Body of pancreas (tissue), 4 donors: ENCODE measurements around the gene IGSF3.

Experiments used
- CTCF ChIP-seq, 7 experiments: fragments of 450-650 bp in 4 of 7; fragments of 200-600 bp in 3 of 7; sonication (generic) in 3 of 7; IDR thresholded peaks; one replicate each; pipeline ENCODE4 v1.5.1; 2016 to 2019; ENCODE audit warnings: antibody characterized with exemption in 7 of 7
- POLR2A ChIP-seq, 3 donors: fragments of 450-650 bp; IDR thresholded peaks; one replicate each; pipeline ENCODE4 v1.6.1; 2016; ENCODE audit warnings: antibody characterized with exemption in 3 of 3, mild to moderate bottlenecking in 2 of 3

- TF ChIP-seq CTCF (IDR thresholded peaks at IDR 0.05) (no peak), POLR2A (IDR thresholded peaks at IDR 0.05) (no peak)
Observed at GRCh38 chr1:116553386-116554115, 114.0 kb downstream of the IGSF3 start.
